Measurements from ENCODE around the gene PHF21B. TPM values are rescaled to one million over a fixed set of nuclear protein-coding genes. Genes with fewer than 3 reads are reported as not detected.

The PHF21B gene
- total RNA-seq, 1 experiment from 2014 or later = 4.5 TPM

GRCh38 chr22:44884968-44885805 is 124.6 kb downstream of the PHF21B start:
- in situ Hi-C loops (cut with HindIII; ENCODE audit: low pct_unique_long_range_greater_than_20kb, low sequenced_read_pairs) (no loop called here), intact Hi-C loops (cut with micrococcal nuclease; ENCODE audit: unreplicated experiment) (no loop called here)
- POLR2A ChIA-PET = no interaction called here
- CTCF ChIA-PET = no interaction called here
- no peak overlapping the region for H3K27ac ChIP-seq (ENCODE audit: low read length)
- H3K9me3 ChIP-seq (ENCODE audit: control insufficient read depth, insufficient read depth, low read depth, low read length) = no peaks in the 10 kb centered on the region
- no peak for ATAC-seq
- H3K27me3 ChIP-seq (ENCODE audit: control insufficient read depth, insufficient read depth, low read length) = no peaks in the 10 kb centered on the region
- H3K4me3 ChIP-seq (ENCODE audit: low read depth in 2 of 2, low read length in 2 of 2) = no peak overlapping the region
- no peaks in the 10 kb centered on the region for H3K4me1 ChIP-seq (ENCODE audit: control insufficient read depth, insufficient read depth, low read length)
- no peak for TF ChIP-seq TCF7L2 (IDR thresholded peaks at IDR 0.05; ENCODE audit: low read depth, low read length)
- no peak for TF ChIP-seq POLR2AphosphoS5 (IDR thresholded peaks at IDR 0.05; ENCODE audit: low read depth, low read length)
- TF ChIP-seq REST (IDR thresholded peaks at IDR 0.05; ENCODE audit: insufficient read depth in 1 of 2, low read depth in 2 of 2, low read length in 1 of 2) = no peak
- TF ChIP-seq SIN3A (IDR thresholded peaks at IDR 0.05; ENCODE audit: borderline replicate concordance, insufficient read depth, low read depth, low read length) = no peak
- no peak for TF ChIP-seq CTCF (IDR thresholded peaks at IDR 0.05)
- BruUV-seq (replicated peaks) = no TSS peak
- no peaks in the 10 kb centered on the region for H3K36me3 ChIP-seq (ENCODE audit: control insufficient read depth, insufficient read depth, low read length)
- no peak for DNase-seq (ENCODE audit: low read depth, low spot score)

GRCh38 chr22:44884562-44884961 is 125.2 kb downstream of the PHF21B start:
- BruUV-seq (replicated peaks) = no TSS peak
- no peak overlapping the region for H3K27ac ChIP-seq (ENCODE audit: low read length)
- H3K9me3 ChIP-seq (ENCODE audit: control insufficient read depth, insufficient read depth, low read depth, low read length) = no peaks in the 10 kb centered on the region
- in situ Hi-C loops (cut with HindIII; ENCODE audit: low pct_unique_long_range_greater_than_20kb, low sequenced_read_pairs) (no loop called here), intact Hi-C loops (cut with micrococcal nuclease; ENCODE audit: unreplicated experiment) (no loop called here)
- no peak for TF ChIP-seq CTCF (IDR thresholded peaks at IDR 0.05)
- no peak for TF ChIP-seq TCF7L2 (IDR thresholded peaks at IDR 0.05; ENCODE audit: low read depth, low read length)
- TF ChIP-seq REST (IDR thresholded peaks at IDR 0.05; ENCODE audit: insufficient read depth in 1 of 2, low read depth in 2 of 2, low read length in 1 of 2) = no peak
- TF ChIP-seq POLR2AphosphoS5 (IDR thresholded peaks at IDR 0.05; ENCODE audit: low read depth, low read length) = no peak
- TF ChIP-seq SIN3A (IDR thresholded peaks at IDR 0.05; ENCODE audit: borderline replicate concordance, insufficient read depth, low read depth, low read length) = no peak
- DNase-seq (ENCODE audit: low read depth, low spot score) = no peak
- no peaks in the 10 kb centered on the region for H3K4me1 ChIP-seq (ENCODE audit: control insufficient read depth, insufficient read depth, low read length)
- ChIA-PET CTCF (no interaction called here), POLR2A (no interaction called here)
- no peak for ATAC-seq
- H3K4me3 ChIP-seq (ENCODE audit: low read depth in 2 of 2, low read length in 2 of 2) = no peak overlapping the region
- no peaks in the 10 kb centered on the region for H3K27me3 ChIP-seq (ENCODE audit: control insufficient read depth, insufficient read depth, low read length)
- H3K36me3 ChIP-seq (ENCODE audit: control insufficient read depth, insufficient read depth, low read length) = no peaks in the 10 kb centered on the region
